ENCODE data around the gene TLCD4. TPM values are rescaled to one million over a fixed set of nuclear protein-coding genes. Genes with fewer than 3 reads are reported as not detected.
A peak's percentile ranks its signal among the peaks of the same experiment; 100 is the strongest.

The TLCD4 gene
- total and polyA plus RNA-seq, 2 of the 13 experiments (the other 11 are each of a cell fraction or from before 2014, with no cell fraction given), result 4.7 to 14.5 TPM

- TF ChIP-seq, protein P1, sequence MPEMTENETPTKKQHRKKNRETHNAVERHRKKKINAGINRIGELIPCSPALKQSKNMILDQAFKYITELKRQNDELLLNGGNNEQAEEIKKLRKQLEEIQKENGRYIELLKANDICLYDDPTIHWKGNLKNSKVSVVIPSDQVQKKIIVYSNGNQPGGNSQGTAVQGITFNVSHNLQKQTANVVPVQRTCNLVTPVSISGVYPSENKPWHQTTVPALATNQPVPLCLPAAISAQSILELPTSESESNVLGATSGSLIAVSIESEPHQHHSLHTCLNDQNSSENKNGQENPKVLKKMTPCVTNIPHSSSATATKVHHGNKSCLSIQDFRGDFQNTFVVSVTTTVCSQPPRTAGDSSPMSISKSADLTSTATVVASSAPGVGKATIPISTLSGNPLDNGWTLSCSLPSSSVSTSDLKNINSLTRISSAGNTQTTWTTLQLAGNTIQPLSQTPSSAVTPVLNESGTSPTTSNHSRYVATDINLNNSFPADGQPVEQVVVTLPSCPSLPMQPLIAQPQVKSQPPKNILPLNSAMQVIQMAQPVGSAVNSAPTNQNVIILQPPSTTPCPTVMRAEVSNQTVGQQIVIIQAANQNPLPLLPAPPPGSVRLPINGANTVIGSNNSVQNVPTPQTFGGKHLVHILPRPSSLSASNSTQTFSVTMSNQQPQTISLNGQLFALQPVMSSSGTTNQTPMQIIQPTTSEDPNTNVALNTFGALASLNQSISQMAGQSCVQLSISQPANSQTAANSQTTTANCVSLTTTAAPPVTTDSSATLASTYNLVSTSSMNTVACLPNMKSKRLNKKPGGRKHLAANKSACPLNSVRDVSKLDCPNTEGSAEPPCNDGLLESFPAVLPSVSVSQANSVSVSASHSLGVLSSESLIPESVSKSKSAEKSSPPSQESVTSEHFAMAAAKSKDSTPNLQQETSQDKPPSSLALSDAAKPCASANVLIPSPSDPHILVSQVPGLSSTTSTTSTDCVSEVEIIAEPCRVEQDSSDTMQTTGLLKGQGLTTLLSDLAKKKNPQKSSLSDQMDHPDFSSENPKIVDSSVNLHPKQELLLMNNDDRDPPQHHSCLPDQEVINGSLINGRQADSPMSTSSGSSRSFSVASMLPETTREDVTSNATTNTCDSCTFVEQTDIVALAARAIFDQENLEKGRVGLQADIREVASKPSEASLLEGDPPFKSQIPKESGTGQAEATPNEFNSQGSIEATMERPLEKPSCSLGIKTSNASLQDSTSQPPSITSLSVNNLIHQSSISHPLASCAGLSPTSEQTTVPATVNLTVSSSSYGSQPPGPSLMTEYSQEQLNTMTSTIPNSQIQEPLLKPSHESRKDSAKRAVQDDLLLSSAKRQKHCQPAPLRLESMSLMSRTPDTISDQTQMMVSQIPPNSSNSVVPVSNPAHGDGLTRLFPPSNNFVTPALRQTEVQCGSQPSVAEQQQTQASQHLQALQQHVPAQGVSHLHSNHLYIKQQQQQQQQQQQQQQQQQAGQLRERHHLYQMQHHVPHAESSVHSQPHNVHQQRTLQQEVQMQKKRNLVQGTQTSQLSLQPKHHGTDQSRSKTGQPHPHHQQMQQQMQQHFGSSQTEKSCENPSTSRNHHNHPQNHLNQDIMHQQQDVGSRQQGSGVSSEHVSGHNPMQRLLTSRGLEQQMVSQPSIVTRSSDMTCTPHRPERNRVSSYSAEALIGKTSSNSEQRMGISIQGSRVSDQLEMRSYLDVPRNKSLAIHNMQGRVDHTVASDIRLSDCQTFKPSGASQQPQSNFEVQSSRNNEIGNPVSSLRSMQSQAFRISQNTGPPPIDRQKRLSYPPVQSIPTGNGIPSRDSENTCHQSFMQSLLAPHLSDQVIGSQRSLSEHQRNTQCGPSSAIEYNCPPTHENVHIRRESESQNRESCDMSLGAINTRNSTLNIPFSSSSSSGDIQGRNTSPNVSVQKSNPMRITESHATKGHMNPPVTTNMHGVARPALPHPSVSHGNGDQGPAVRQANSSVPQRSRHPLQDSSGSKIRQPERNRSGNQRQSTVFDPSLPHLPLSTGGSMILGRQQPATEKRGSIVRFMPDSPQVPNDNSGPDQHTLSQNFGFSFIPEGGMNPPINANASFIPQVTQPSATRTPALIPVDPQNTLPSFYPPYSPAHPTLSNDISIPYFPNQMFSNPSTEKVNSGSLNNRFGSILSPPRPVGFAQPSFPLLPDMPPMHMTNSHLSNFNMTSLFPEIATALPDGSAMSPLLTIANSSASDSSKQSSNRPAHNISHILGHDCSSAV (CRISPR knock-in tag; IDR thresholded peaks at IDR 0.05; ENCODE audit: borderline replicate concordance), result no peak
- TF ChIP-seq ZNF547 (CRISPR knock-in tag; IDR thresholded peaks at IDR 0.05) (no peak), ZNF772 (CRISPR knock-in tag; IDR thresholded peaks at IDR 0.05) (peak; percentile 37; the same call in 1 of the 2 replicates), SCMH1 (CRISPR knock-in tag; IDR thresholded peaks at IDR 0.05; ENCODE audit: borderline replicate concordance) (no peak), SP140L (CRISPR knock-in tag; IDR thresholded peaks at IDR 0.05; ENCODE audit: borderline replicate concordance) (no peak), RORA (CRISPR knock-in tag; IDR thresholded peaks at IDR 0.05) (no peak), SNAI1 (CRISPR knock-in tag; IDR thresholded peaks at IDR 0.05; ENCODE audit: borderline replicate concordance) (no peak), TSC22D2 (CRISPR knock-in tag; IDR thresholded peaks at IDR 0.05; ENCODE audit: borderline replicate concordance) (no peak), MIER3 (CRISPR knock-in tag; IDR thresholded peaks at IDR 0.05; ENCODE audit: borderline replicate concordance) (no peak; the same call in 1 of the 2 replicates), DDIT3 (CRISPR knock-in tag; IDR thresholded peaks at IDR 0.05) (no peak), ZNF484 (CRISPR knock-in tag; IDR thresholded peaks at IDR 0.05; ENCODE audit: borderline replicate concordance, low read depth) (no peak), ZNF672 (CRISPR knock-in tag; IDR thresholded peaks at IDR 0.05) (no peak), TP53 (CRISPR knock-in tag; conservative IDR thresholded peaks at IDR 0.05) (0 out of 2 replicates have a peak, but pooled peaks have one; percentile 17), ZNF747 (CRISPR knock-in tag; IDR thresholded peaks at IDR 0.05; ENCODE audit: borderline replicate concordance) (0 out of 2 replicates have a peak, but pooled peaks have one; percentile 34)
- TF ChIP-seq, protein P2, sequence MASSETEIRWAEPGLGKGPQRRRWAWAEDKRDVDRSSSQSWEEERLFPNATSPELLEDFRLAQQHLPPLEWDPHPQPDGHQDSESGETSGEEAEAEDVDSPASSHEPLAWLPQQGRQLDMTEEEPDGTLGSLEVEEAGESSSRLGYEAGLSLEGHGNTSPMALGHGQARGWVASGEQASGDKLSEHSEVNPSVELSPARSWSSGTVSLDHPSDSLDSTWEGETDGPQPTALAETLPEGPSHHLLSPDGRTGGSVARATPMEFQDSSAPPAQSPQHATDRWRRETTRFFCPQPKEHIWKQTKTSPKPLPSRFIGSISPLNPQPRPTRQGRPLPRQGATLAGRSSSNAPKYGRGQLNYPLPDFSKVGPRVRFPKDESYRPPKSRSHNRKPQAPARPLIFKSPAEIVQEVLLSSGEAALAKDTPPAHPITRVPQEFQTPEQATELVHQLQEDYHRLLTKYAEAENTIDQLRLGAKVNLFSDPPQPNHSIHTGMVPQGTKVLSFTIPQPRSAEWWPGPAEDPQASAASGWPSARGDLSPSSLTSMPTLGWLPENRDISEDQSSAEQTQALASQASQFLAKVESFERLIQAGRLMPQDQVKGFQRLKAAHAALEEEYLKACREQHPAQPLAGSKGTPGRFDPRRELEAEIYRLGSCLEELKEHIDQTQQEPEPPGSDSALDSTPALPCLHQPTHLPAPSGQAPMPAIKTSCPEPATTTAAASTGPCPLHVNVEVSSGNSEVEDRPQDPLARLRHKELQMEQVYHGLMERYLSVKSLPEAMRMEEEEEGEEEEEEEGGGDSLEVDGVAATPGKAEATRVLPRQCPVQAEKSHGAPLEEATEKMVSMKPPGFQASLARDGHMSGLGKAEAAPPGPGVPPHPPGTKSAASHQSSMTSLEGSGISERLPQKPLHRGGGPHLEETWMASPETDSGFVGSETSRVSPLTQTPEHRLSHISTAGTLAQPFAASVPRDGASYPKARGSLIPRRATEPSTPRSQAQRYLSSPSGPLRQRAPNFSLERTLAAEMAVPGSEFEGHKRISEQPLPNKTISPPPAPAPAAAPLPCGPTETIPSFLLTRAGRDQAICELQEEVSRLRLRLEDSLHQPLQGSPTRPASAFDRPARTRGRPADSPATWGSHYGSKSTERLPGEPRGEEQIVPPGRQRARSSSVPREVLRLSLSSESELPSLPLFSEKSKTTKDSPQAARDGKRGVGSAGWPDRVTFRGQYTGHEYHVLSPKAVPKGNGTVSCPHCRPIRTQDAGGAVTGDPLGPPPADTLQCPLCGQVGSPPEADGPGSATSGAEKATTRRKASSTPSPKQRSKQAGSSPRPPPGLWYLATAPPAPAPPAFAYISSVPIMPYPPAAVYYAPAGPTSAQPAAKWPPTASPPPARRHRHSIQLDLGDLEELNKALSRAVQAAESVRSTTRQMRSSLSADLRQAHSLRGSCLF (CRISPR knock-in tag; IDR thresholded peaks at IDR 0.05; ENCODE audit: borderline replicate concordance), result no peak; the same call in 1 of the 2 replicates
Measured at GRCh38 chr1:95072532-95073419, 44.4 kb upstream of the TLCD4 start, which contains the start of gene ALG14 (continued).
